Measurements from ENCODE around the gene TEAD1.

DNA sequence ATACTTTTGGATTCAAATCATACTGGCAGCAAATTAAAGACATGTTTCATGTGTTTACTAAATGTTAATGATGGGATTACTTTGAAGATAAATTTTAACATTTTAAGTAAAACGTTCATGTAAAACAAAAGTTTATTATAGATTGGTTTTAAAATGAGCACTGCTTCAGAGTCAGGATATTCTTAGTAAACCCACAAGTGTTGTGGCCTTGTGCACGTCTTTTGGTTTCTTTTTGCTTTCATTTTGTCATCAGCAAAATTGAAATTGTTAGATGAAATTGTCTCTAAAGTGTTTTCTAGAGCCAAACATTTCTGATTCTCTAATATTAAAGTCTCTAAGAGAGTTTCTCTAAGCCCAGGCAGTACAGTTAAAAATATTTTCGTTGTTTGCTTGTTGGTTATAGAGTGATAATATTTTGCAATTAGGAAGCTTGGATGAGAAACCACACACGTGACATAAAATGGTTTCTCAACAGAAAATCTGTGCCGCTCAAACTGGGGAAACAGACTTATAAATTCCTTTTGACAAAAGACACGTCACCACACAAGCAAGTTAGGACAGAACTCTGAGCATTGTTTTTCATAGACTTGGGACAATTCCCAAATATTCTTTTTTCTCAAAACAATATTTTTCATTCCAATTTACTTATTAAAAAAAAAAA is 164.4 kb downstream of the TEAD1 start:
- TF ChIP-seq, protein P1, sequence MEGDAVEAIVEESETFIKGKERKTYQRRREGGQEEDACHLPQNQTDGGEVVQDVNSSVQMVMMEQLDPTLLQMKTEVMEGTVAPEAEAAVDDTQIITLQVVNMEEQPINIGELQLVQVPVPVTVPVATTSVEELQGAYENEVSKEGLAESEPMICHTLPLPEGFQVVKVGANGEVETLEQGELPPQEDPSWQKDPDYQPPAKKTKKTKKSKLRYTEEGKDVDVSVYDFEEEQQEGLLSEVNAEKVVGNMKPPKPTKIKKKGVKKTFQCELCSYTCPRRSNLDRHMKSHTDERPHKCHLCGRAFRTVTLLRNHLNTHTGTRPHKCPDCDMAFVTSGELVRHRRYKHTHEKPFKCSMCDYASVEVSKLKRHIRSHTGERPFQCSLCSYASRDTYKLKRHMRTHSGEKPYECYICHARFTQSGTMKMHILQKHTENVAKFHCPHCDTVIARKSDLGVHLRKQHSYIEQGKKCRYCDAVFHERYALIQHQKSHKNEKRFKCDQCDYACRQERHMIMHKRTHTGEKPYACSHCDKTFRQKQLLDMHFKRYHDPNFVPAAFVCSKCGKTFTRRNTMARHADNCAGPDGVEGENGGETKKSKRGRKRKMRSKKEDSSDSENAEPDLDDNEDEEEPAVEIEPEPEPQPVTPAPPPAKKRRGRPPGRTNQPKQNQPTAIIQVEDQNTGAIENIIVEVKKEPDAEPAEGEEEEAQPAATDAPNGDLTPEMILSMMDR (IDR thresholded peaks at IDR 0.05; ENCODE audit: insufficient read depth, low read length): no peak
- TF ChIP-seq GABPA (IDR thresholded peaks at IDR 0.05; ENCODE audit: low read depth): no peak
- no peak for TF ChIP-seq POLR2AphosphoS5 (IDR thresholded peaks at IDR 0.05; ENCODE audit: low read depth)
- no peak for TF ChIP-seq SPI1 (IDR thresholded peaks at IDR 0.05; ENCODE audit: borderline replicate concordance, low read depth)
- TF ChIP-seq, protein P2, sequence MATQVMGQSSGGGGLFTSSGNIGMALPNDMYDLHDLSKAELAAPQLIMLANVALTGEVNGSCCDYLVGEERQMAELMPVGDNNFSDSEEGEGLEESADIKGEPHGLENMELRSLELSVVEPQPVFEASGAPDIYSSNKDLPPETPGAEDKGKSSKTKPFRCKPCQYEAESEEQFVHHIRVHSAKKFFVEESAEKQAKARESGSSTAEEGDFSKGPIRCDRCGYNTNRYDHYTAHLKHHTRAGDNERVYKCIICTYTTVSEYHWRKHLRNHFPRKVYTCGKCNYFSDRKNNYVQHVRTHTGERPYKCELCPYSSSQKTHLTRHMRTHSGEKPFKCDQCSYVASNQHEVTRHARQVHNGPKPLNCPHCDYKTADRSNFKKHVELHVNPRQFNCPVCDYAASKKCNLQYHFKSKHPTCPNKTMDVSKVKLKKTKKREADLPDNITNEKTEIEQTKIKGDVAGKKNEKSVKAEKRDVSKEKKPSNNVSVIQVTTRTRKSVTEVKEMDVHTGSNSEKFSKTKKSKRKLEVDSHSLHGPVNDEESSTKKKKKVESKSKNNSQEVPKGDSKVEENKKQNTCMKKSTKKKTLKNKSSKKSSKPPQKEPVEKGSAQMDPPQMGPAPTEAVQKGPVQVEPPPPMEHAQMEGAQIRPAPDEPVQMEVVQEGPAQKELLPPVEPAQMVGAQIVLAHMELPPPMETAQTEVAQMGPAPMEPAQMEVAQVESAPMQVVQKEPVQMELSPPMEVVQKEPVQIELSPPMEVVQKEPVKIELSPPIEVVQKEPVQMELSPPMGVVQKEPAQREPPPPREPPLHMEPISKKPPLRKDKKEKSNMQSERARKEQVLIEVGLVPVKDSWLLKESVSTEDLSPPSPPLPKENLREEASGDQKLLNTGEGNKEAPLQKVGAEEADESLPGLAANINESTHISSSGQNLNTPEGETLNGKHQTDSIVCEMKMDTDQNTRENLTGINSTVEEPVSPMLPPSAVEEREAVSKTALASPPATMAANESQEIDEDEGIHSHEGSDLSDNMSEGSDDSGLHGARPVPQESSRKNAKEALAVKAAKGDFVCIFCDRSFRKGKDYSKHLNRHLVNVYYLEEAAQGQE (IDR thresholded peaks at IDR 0.05; ENCODE audit: insufficient replicate concordance, low read depth): no peak
